SH-SY5Y (cell line): ENCODE data around the gene KANK4.

Experiments
- GATA2 ChIP-seq: IDR thresholded peaks from 2 replicates; pipeline ENCODE4 v1.6.1; 2011; ENCODE audit warnings: mild to moderate bottlenecking, low read depth, low read length
- GATA3 ChIP-seq: IDR thresholded peaks from 2 replicates; pipeline ENCODE4 v1.6.1; 2011; ENCODE audit warnings: low read depth, mild to moderate bottlenecking, low read length, moderate library complexity

DNA sequence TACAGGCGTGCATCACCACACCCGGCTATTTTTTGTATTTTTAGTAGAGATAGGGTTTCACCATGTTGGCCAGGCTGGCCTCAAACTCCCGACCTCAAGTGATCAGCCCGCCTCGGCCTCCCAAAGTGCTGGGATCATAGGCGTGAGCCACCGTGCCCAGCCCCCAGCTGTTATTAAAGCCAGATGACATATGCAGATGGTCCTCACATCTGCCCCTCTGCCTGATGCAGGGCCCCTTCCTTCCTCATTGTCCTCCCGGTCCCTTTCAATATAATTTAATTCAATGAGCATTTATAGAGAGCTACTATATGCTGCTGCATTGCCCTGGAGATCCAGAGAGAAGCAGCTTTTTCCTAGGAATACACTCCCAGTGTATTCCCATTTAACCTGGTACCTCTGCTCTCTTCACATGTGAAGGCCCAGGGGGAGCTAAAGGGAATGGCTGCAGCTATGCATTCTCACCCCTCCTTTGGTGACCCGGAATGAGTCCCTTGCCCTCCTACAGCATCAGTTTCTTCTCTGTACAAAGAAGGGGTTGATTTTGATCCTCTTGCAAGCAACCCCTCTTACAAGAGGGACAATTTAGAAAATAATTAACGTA, 69.0 kb downstream of the KANK4 start:
- TF ChIP-seq GATA2 (no peak), GATA3 (no peak)
